H4 (cell line): ENCODE data around the gene MEN1. TPM values are rescaled to one million over a fixed set of nuclear protein-coding genes. Genes with fewer than 3 reads are reported as not detected.

Experiments used
- DNase-seq: peaks from one replicate; pipeline ENCODE4 v3.0.0-alpha.2; 2015; ENCODE audit warnings: low spot score
- total RNA-seq: library from RNA; depleted of rRNA; stranded (reverse); fragments of >200 nt; shearing (Covaris generic); gene quantifications from 2 replicates; pipeline ENCODE4 v1.2.3, GENCODE V29; 2014; rRNA removed

MEN1 gene
- total RNA-seq: 8.9 and 10.6 TPM in 2 replicates

- peak; percentile 95 for DNase-seq
Observed at GRCh38 chr11:64810271-64810890, at the start of gene MEN1. TSS of gene MEN1 (minus strand) at chr11:64810551. CDS start at chr11:64810109, 442 bp downstream.

- no peak for DNase-seq
Observed at GRCh38 chr11:64859542-64860414, 49.4 kb upstream of the MEN1 start.

GRCh38 chr11:64858467-64859263 is 48.3 kb upstream of the MEN1 start:
- DNase-seq: no peak

- no peak for DNase-seq
Observed at GRCh38 chr11:64857485-64857884, 47.1 kb upstream of the MEN1 start.

GRCh38 chr11:64856382-64857227 is 46.3 kb upstream of the MEN1 start:
- DNase-seq: peak; percentile 86

- no peak for DNase-seq
Observed at GRCh38 chr11:64855596-64856304, 45.4 kb upstream of the MEN1 start.

- DNase-seq: peak; percentile 95
Observed at GRCh38 chr11:64854534-64855502, 44.5 kb upstream of the MEN1 start.

- no peak for DNase-seq
Observed at GRCh38 chr11:64854157-64854533, 43.8 kb upstream of the MEN1 start.

- DNase-seq: no peak
Observed at GRCh38 chr11:64853709-64854108, 43.4 kb upstream of the MEN1 start.

GRCh38 chr11:64852804-64853509 is 42.6 kb upstream of the MEN1 start:
- DNase-seq: no peak

- DNase-seq: no peak
Observed at GRCh38 chr11:64851831-64852351, 41.5 kb upstream of the MEN1 start.

GRCh38 chr11:64850979-64851567 is 40.7 kb upstream of the MEN1 start:
- peak; percentile 50 for DNase-seq

GRCh38 chr11:64849598-64850356 is 39.4 kb upstream of the MEN1 start:
- no peak for DNase-seq

- DNase-seq: no peak
Observed at GRCh38 chr11:64848826-64849597, 38.7 kb upstream of the MEN1 start.

- no peak for DNase-seq
Observed at GRCh38 chr11:64848214-64848825, 38.0 kb upstream of the MEN1 start.

- peak; percentile 86 for DNase-seq
Observed at GRCh38 chr11:64846998-64847666, 36.8 kb upstream of the MEN1 start.
